Liver (tissue), 9 donors: ENCODE results near the gene GPR84. TPM values are rescaled to one million over a fixed set of nuclear protein-coding genes. Genes with fewer than 3 reads are reported as not detected.

Source experiments
- DNase-seq: peaks from one replicate; pipeline ENCODE4 v3.0.0-alpha.2; 2017; ENCODE audit warnings: low spot score
- H3K27ac ChIP-seq, 2 donors: one replicate each; pipeline ENCODE4 v1.7.0; 2013; ENCODE audit warnings: inconsistent platforms in 2 of 2, low read length in 2 of 2, control low read depth in 1 of 2, low read depth in 1 of 2, mild to moderate bottlenecking in 1 of 2
- H3K27me3 ChIP-seq, 4 donors: one replicate each; pipeline versions ENCODE4 v1.6.1 to v1.7.0; 2013; ENCODE audit warnings: low read length in 3 of 4, inconsistent platforms in 1 of 4, mild to moderate bottlenecking in 1 of 4, moderate library complexity in 1 of 4; ENCODE audit not compliant: control insufficient read depth in 4 of 4, insufficient read depth in 4 of 4
- H3K36me3 ChIP-seq, 4 donors: one replicate each; pipeline versions ENCODE4 v1.6.1 to v1.7.0; 2013; ENCODE audit warnings: low read length in 3 of 4, mild to moderate bottlenecking in 3 of 4, low read depth in 1 of 4, moderate library complexity in 1 of 4; ENCODE audit not compliant: control insufficient read depth in 4 of 4, insufficient read depth in 3 of 4
- H3K4me1 ChIP-seq, 4 donors: one replicate each; pipeline versions ENCODE4 v1.6.1 to v1.7.0; 2013; ENCODE audit warnings: low read length in 3 of 4, mild to moderate bottlenecking in 3 of 4, moderate library complexity in 1 of 4; ENCODE audit not compliant: control insufficient read depth in 4 of 4, insufficient read depth in 4 of 4
- H3K4me3 ChIP-seq, 3 donors: one replicate each; pipeline versions ENCODE4 v1.6.1 to v1.7.0; 2013; ENCODE audit warnings: low read length in 3 of 3, control low read depth in 1 of 3, low read depth in 1 of 3, mild to moderate bottlenecking in 1 of 3
- H3K9ac ChIP-seq, 2 donors: one replicate each; pipeline ENCODE4 v1.7.0; 2013; ENCODE audit warnings: low read length in 2 of 2, mild to moderate bottlenecking in 2 of 2, moderate library complexity in 2 of 2, control low read depth in 1 of 2, low read depth in 1 of 2
- H3K9me3 ChIP-seq, 4 donors: one replicate each; pipeline versions ENCODE4 v1.6.1 to v1.7.0; 2013; ENCODE audit warnings: low read length in 3 of 4; ENCODE audit not compliant: control insufficient read depth in 4 of 4
- CTCF ChIP-seq: fragments of 150-350 bp; IDR thresholded peaks from 2 replicates; pipeline ENCODE4 v1.5.1; 2017; ENCODE audit warnings: improper control_type of control experiment, low read depth, low read length; ENCODE audit not compliant: missing input control
- EGR1 ChIP-seq, 2 donors: IDR thresholded peaks; 2 replicates each; pipeline ENCODE4 v1.6.1; 2016 to 2018; ENCODE audit warnings: antibody characterized with exemption in 2 of 2, low read depth in 2 of 2
- FOXA1 ChIP-seq: IDR thresholded peaks from 2 replicates; pipeline ENCODE4 v1.6.1; 2016; ENCODE audit warnings: antibody characterized with exemption
- GABPA ChIP-seq, 2 donors: IDR thresholded peaks in 1 of 2; conservative IDR thresholded peaks in 1 of 2; 2 replicates each; pipeline ENCODE4 v1.6.1; 2016; ENCODE audit warnings: antibody characterized with exemption in 2 of 2, mild to moderate bottlenecking in 1 of 2, moderate library complexity in 1 of 2
- HNF4A ChIP-seq, 2 donors: conservative IDR thresholded peaks; 2 replicates each; pipeline ENCODE4 v1.6.1; 2016; ENCODE audit warnings: antibody characterized with exemption in 2 of 2, mild to moderate bottlenecking in 2 of 2
- HNF4G ChIP-seq: IDR thresholded peaks from 2 replicates; pipeline ENCODE4 v1.6.1; 2016; ENCODE audit warnings: antibody characterized with exemption
- JUND ChIP-seq, 2 donors: IDR thresholded peaks; 2 replicates each; pipeline ENCODE4 v1.6.1; 2016; ENCODE audit warnings: antibody characterized with exemption in 2 of 2
- MAX ChIP-seq: IDR thresholded peaks from 2 replicates; pipeline ENCODE4 v1.6.1; 2016; ENCODE audit warnings: antibody characterized with exemption
- RAD21 ChIP-seq, 2 donors: IDR thresholded peaks; 2 replicates each; pipeline ENCODE4 v1.6.1; 2016; ENCODE audit warnings: antibody characterized with exemption in 2 of 2, mild to moderate bottlenecking in 2 of 2
- RXRA ChIP-seq, 2 donors: IDR thresholded peaks; 2 replicates each; pipeline ENCODE4 v1.6.1; 2017 to 2018; ENCODE audit warnings: antibody characterized with exemption in 2 of 2, mild to moderate bottlenecking in 1 of 2
- SP1 ChIP-seq: IDR thresholded peaks from 2 replicates; pipeline ENCODE4 v1.6.1; 2018; ENCODE audit warnings: antibody characterized with exemption, mild to moderate bottlenecking
- TAF1 ChIP-seq: conservative IDR thresholded peaks from 2 replicates; pipeline ENCODE4 v1.6.1; 2016; ENCODE audit warnings: antibody characterized with exemption, mild to moderate bottlenecking
- YY1 ChIP-seq: IDR thresholded peaks from 2 replicates; pipeline ENCODE4 v1.6.1; 2016; ENCODE audit warnings: antibody characterized with exemption, mild to moderate bottlenecking
- WGBS: extraction: QIAGEN DNeasy Blood & Tissue Kit; methylation state at CpG from one replicate; pipeline ENCODE4 v1.1.7; 2013; 5-methylcytosine and 5-hydroxymethylcytosine counted together
- polyA plus RNA-seq, 2 donors: library from polyadenylated mRNA; stranded (reverse) in 1 of 2; unstranded in 1 of 2; fragments of 200-250 nt in 1 of 2; fragments of >200 nt in 1 of 2; fragmentation: Nextera tagmentation in 1 of 2; extraction: Ambion mirVana in 1 of 2; gene quantifications; one replicate each; pipeline versions ENCODE4 v1.2.1 to v1.2.3, GENCODE V29; 2013 to 2015
- total RNA-seq, 2 donors: library from RNA; depleted of rRNA; stranded (reverse); fragments of >200 nt; gene quantifications; one replicate each; pipeline ENCODE4 v1.2.3, GENCODE V29; 2014
- TF ChIP-seq, protein P1 (sequence below): IDR thresholded peaks from 2 replicates; pipeline ENCODE4 v1.6.1; 2016; ENCODE audit warnings: antibody characterized with exemption
- donor health status: healthy.
- donor health status: healthy.
- donor health status: healthy.
- donor health status: healthy.
- donor health status: healthy.

The GPR84 gene
- total and polyA plus RNA-seq, 4 donors = 0.09 to 0.37 (median 0.33) TPM; not detected in 1

DNA sequence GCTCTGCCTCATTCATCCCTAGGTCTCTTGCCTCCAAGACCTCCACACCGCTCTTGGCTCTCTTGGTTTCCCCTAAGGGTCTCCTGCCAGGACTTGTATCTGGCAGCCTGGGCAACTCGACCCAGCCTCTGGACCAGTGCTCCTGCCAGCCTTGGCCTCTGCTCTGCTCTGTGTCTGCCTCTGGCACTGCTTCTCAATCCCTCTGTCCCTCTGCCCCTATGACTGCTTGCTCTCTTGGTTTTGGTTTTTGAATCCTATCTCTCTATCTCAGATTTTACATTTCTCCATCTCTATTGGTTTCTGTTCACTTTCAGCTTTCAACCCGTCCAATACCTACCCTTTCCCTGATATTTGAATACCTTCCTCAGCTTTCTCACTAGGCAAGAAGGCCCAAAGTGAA, 48.5 kb upstream of the GPR84 start:
- Histone ChIP-seq H3K27ac (peak overlapping the region; percentile 37 to 76), H3K4me1 (peaks cover 18 to 68% (median 57%) of the 10 kb centered on the region in 4 donors), H3K9ac (peak overlapping the region; percentile 19 to 32), H3K36me3 (peaks cover 0 to 11% (median 6%) of the 10 kb centered on the region in 4 donors), H3K4me3 (no peak overlapping the region), H3K9me3 (no peaks in the 10 kb centered on the region), H3K27me3 (no peaks in the 10 kb centered on the region)
- no peak for DNase-seq
- peak in 1 of 2 donors; percentile 15 for TF ChIP-seq RXRA (IDR thresholded peaks at IDR 0.05)
- TF ChIP-seq HNF4A (conservative IDR thresholded peaks at IDR 0.05) = peak; percentile 18 to 48
- TF ChIP-seq YY1 = no peak
- TF ChIP-seq MAX = no peak
- 39% methylated on average over 3 of the region's 3 CpGs for WGBS

GRCh38 chr12:54412348-54412747, 48.1 kb upstream of the GPR84 start:
- no peak overlapping the region for H3K9ac ChIP-seq
- H3K9me3 ChIP-seq = no peaks in the 10 kb centered on the region
- DNase-seq = no peak
- peak overlapping the region; percentile 37 to 76 for H3K27ac ChIP-seq
- H3K36me3 ChIP-seq = peaks cover 3 to 15% (median 9%) of the 10 kb centered on the region in 4 donors
- no peak overlapping the region for H3K4me3 ChIP-seq
- 77% methylated on average over 4 of the region's 4 CpGs for whole genome bisulfite sequencing
- peaks cover 18 to 69% (median 55%) of the 10 kb centered on the region in 4 donors for H3K4me1 ChIP-seq
- TF ChIP-seq CTCF (no peak), FOXA1 (no peak), SP1 (no peak), EGR1 (IDR thresholded peaks at IDR 0.05; ENCODE audit: low read depth in 2 of 2) (no peak), MAX (no peak)
- H3K27me3 ChIP-seq = no peaks in the 10 kb centered on the region

DNA sequence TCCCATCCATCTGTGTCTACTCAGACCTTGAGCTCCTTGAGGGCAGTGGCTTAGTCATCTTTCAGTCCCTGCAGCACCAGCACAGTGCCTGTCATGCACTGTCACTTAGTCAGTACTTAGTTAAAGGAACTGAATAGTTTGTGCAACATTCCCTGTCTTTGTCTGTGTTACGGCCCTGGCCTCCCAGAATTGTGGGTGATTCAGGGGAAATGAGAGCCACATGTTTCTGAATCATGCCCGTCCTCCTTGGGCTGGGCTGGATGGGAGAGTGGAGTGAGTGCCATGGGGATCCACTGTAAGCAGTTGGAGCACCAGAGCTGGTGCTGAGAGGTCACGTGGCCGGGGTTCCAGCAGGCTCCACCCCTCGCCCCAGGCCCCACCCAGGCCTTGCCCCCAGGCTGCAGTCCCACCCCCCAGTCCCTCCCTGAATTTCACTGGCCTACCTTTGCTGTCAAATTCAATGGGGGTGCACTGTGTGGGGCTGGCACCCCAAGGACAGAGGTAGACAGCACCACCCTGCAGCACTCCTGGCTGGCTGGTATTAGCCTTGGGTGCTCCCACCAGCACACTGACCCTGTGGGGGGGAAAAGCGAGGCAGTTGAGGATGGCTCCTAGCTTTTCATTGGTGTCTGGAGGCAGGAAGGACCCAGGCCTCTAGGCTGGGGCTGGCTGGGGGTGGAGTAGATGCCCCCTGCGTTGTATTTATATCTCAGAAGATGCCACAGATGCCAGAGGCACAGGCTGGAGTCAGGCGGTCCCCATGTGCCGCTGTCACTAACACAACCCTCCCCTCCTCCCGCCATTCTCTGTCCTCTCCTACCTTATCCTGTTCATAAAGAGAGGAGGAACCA, 47.3 kb upstream of the GPR84 start:
- H3K27me3 ChIP-seq = no peaks in the 10 kb centered on the region
- TF ChIP-seq HNF4G (no peak), FOXA1 (no peak), JUND (IDR thresholded peaks at IDR 0.05) (no peak)
- no peaks in the 10 kb centered on the region for H3K9me3 ChIP-seq
- 59% methylated on average over 10 of the region's 10 CpGs for WGBS
- peak overlapping the region; percentile 21 to 37 for H3K27ac ChIP-seq
- H3K4me1 ChIP-seq = peaks cover 18 to 63% (median 50%) of the 10 kb centered on the region in 4 donors
- H3K36me3 ChIP-seq = peaks cover 6 to 22% (median 13%) of the 10 kb centered on the region in 4 donors
- DNase-seq = no peak
- H3K9ac ChIP-seq = no peak overlapping the region
- no peak overlapping the region for H3K4me3 ChIP-seq

GRCh38 chr12:54409267-54409666, 45.0 kb upstream of the GPR84 start:
- no peak for TF ChIP-seq CTCF
- no peak for TF ChIP-seq TAF1
- no peak for TF ChIP-seq RXRA (IDR thresholded peaks at IDR 0.05)
- no peak for TF ChIP-seq EGR1 (IDR thresholded peaks at IDR 0.05; ENCODE audit: low read depth in 2 of 2)
- TF ChIP-seq, protein P1, sequence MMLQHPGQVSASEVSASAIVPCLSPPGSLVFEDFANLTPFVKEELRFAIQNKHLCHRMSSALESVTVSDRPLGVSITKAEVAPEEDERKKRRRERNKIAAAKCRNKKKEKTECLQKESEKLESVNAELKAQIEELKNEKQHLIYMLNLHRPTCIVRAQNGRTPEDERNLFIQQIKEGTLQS = no peak
- no peak for TF ChIP-seq MAX
- no peak for TF ChIP-seq RAD21 (IDR thresholded peaks at IDR 0.05)
- no peak for TF ChIP-seq GABPA (IDR thresholded peaks at IDR 0.05 in 1 of 2, conservative IDR thresholded peaks at IDR 0.05 in 1 of 2)
- no peak for TF ChIP-seq FOXA1
- no peak for TF ChIP-seq SP1
- Histone ChIP-seq H3K9ac (no peak overlapping the region), H3K4me3 (no peak overlapping the region), H3K4me1 (peaks cover 16 to 49% (median 38%) of the 10 kb centered on the region in 4 donors), H3K27ac (no peak overlapping the region), H3K9me3 (no peaks in the 10 kb centered on the region), H3K27me3 (no peaks in the 10 kb centered on the region), H3K36me3 (peaks cover 9 to 39% (median 30%) of the 10 kb centered on the region in 4 donors)
- 94% methylated on average over 8 of the region's 8 CpGs for WGBS
- DNase-seq = no peak
